DMS 273 (cell line): ENCODE measurements around the gene TCERG1L.

ENCODE experiments used
- DNase-seq: peaks from one replicate; lab custom pipeline; 2025; ENCODE audit not compliant: unreplicated experiment; lab: John Stamatoyannopoulos, UW

The TCERG1L gene

DNA sequence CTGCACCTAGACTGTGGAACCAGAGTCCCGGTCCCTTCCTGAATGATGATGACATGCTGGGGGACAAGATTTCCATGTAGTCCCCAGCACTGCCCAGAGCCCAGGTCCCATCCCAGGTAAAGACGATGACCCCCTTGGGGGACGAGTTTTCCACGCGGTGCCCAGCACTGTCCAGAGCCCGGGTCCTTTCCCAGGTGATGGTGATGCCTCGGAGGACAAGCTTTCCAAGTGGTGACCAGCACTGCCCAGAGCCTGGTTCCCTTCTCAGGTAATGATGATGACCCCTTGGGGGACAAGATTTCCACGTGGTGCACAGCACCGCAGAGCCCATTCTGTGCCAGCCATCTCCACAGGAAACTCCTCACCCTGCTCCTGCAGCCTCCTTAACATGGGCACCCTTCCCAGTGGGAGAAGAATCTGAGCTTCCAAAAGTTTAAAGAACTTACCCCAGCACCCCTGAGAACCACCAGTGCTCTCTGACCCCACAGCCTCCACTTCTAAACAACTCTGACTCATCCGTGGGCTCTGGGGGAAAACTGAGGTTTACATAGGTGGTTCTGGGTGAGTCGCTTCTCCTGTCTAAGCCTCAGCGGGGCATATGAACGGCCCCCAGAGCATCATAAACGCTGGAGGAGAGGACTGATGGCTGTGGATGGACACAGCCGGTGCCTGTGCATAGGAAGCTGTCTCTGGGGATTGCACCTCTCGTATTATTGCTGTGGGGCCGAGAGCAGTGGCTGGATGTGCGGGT lies 233.2 kb downstream of the TCERG1L start:
- DNase-seq = no peak

- no peak for DNase-seq
Measured at GRCh38 chr10:131077724-131078123, 233.8 kb downstream of the TCERG1L start.

DNA sequence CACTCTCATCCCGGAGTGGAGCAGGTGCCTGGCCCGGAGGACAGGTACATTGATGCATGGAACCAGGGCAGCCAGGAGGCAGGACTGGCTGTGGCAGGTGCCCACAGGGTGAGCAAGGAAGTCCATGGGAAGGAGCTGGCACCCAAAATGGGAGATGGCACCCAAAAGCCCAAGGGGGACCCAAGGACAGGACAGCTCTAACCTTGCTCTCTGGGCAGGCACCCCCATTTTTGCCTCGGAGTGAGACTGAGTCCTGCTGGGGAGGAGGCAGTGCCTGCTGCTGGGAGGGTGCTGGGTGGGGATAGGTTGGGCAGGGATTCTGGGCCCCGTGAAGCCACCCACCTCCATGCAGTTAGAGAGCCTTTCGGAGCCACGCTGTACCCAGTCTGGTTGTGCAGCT lies 234.5 kb downstream of the TCERG1L start:
- DNase-seq = no peak

- no peak for DNase-seq
Measured at GRCh38 chr10:131076356-131076755, 235.2 kb downstream of the TCERG1L start.

DNA sequence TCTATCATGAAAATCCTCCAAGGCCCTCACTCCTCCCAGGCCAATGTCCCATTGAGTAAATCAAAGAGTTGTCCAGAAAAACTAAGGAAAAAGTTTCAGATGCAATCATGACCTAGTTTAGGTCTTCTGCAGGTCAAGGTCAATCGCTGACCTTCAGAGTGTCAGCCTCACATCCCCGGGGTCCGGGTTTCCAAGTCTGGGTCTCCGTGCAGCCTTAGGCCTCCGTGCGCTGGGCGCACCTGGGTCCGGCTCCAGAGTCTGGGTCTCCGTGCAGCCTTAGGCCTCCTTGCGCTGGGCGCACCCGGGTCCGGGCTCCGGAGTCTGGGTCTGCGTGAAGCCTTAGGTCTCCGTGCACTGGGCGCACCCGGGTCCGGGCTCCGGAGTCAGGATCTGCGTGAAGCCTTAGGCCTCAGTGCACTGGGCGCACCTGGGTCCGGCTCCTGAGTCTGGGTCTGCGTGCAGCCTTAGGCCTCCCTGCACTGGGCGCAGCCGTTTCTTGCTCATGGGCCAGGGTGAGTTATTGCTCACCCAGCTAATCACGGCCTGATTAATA lies 236.2 kb downstream of the TCERG1L start:
- DNase-seq = no peak

DNA sequence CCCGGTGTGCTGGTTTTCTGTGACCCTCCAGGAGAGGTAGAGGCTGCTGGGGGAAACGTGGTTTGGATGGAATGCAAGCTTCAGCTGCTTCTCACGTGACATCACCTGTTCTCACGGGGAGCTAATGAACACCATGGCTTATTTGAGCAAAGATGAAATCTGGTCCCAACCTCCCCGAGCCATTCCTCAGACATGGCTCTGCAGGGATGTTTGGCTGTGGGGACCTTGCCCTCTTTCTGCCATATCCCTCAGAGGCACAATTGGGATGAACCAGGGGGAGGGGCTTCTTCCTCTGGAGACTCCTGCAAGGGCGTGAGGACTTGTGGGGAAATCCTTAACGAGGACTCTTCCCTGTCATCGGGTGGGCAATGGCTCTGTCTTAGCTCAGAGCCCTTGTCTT lies 236.8 kb downstream of the TCERG1L start:
- no peak for DNase-seq

GRCh38 chr10:131073469-131074035 lies 238.0 kb downstream of the TCERG1L start:
- no peak for DNase-seq

DNA sequence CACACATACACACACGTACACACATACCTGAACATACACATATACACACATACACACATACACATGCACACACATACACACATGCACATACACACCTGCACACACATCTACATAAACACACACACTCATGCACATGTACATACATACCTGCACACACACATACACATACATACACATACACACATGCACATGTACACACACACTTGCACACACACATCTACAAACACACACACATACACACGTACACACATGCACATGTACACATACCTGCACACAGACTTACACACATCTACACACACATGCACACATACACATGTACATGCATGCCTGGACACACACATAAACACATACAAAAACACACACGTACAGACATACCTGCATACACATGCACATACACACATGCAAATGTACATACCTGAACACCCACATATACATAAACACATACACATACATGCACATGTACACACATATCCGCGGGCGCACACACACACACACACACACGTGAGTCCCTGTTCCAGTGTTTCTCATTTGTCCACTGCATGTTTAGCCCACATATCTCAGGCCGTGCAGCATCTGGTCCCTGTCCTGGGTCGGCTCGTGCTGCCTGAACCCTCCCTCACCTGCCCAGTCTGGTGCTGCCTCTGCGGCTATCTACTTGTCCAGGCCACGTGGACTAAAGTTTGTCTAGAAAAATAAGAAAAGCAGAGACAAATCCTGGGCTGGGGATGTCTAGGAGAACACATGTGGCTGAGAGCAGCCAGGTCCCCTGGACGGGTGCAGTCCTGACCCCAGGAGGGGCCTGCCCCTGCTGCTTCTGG lies 238.7 kb downstream of the TCERG1L start:
- no peak for DNase-seq

DNA sequence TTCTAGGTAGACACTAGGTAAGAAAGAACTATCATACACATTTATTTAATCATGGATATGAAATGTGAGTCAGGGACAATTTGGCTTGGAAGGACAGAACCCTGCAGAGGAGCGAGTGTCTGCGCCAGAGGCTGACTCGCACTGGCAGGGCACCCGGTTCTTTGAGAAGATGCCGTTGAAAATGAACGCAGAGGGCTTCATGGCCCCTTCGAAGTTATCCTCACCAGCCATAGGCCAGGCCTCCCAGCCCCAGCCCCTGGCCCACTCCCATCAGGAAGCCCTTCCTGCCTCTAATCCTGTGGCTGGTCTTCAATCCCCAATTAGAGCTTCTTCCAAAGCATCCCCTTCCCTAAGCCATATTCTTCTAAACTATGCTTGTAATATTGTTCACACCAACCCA lies 239.8 kb downstream of the TCERG1L start:
- no peak for DNase-seq

DNA sequence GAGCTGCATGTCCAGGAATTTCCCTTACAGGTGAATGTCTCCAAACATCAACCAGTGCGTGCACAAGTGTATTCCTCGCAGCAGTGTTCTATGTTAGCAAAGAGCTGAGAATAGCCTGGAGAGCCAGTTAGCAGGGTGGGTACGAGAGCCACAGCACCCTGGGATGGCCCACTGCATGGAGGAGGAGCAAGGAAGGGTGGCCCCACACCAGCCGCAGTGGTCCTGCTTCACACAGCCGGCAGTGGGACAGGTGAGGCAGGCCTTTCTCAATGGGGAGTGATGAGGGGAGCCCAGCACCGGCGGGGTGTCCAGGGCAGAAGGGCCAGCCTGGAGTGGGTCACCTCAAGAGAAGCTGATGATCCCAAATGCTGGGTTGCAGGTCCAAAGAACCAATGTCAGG lies 240.7 kb downstream of the TCERG1L start:
- no peak for DNase-seq

GRCh38 chr10:131068760-131069159 lies 242.8 kb downstream of the TCERG1L start:
- no peak for DNase-seq

DNA sequence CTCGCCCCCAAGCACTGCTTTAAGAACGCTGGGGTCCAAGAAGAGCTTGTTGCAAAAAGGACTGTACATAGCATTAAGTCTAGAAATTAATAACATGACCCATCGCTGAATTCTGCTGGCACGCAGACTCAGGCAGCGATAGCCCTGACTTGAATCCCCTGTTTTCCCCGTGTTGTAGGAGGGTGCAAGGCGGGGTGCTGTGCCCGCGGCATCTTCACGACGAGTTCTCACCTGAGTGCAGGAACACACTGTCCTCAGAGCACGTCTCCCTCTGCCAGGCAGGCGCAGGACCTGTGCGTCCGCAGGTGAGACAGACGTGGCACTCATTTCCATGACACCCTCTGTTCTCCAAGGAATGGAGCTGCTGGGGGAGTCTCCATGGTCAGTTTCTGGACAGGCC lies 243.2 kb downstream of the TCERG1L start:
- no peak for DNase-seq

- no peak for DNase-seq
Measured at GRCh38 chr10:131067690-131068089, 243.8 kb downstream of the TCERG1L start.

DNA sequence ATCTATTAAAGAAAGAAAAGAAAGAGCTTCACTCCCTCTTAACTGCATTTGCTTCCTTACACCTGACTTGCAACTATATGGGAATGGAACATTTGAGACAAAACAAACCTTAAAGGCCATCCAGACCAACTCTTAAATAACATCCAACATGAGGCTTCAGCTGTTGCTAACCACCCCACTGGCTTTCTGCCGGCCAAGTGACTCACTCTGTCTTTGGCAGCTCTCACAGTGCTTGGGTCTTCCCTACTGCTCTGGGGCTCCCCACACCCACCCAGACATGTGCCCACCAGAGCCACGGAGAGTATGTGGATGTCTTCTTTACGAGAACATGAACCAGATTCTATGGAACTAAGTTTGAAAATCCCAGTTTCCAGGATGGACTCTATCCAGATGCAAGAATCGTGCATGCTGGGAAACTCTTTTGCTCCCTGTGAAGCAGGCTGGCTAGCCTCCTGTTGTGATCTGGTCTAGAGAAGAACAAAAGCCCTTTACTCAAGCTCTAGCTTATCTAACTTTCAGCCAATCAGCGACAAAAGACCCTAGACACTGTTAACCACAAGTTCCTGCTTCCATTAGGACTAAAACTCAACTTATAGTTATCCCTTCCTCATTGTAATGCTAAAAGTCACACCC lies 245.7 kb downstream of the TCERG1L start:
- no peak for DNase-seq

DNA sequence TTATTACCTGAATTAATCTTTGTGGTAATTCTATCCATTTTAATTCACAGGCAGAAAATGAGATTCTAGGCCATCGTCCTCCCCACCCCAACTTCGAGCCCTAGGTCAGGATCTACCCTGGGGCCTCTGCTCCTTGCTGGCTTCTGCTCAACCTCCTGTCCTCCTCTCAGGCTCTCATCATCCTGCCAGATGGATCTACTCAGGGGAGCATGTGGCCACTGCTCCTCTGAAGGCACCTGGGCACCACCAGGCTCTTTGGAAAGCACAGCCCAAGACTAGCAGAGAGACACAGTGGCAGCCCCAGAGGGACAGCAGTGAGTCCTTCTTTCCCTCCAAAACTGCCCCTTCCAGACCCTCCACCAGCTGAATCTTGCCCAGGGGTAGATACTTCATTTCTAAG lies 248.2 kb downstream of the TCERG1L start:
- DNase-seq = no peak

- DNase-seq = no peak
Measured at GRCh38 chr10:131062621-131063260, 248.8 kb downstream of the TCERG1L start.

GRCh38 chr10:131061216-131061615 lies 250.3 kb downstream of the TCERG1L start:
- DNase-seq = no peak

- DNase-seq = no peak
Measured at GRCh38 chr10:131059881-131060280, 251.6 kb downstream of the TCERG1L start.

GRCh38 chr10:131058799-131059198 lies 252.7 kb downstream of the TCERG1L start:
- DNase-seq = no peak

DNA sequence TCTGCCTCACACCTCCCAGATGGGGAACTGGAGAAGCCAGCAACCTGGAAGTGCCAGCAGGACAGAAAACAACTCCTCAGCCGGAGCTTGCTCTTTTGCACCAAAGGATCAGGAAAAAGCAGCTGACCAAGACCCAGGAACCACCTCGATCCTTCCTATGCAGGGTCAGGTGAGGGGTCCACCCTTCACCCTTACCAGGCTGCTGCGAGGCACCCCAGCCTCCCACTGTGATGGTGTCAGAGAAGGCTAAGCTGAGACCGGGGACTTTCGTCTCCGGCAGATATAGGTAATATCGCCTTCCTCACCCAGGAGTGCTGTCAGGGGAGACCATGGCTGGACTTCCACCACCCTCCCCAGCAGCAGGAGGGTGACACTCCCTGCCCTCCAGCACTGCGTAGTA lies 254.7 kb downstream of the TCERG1L start:
- DNase-seq = no peak

DNA sequence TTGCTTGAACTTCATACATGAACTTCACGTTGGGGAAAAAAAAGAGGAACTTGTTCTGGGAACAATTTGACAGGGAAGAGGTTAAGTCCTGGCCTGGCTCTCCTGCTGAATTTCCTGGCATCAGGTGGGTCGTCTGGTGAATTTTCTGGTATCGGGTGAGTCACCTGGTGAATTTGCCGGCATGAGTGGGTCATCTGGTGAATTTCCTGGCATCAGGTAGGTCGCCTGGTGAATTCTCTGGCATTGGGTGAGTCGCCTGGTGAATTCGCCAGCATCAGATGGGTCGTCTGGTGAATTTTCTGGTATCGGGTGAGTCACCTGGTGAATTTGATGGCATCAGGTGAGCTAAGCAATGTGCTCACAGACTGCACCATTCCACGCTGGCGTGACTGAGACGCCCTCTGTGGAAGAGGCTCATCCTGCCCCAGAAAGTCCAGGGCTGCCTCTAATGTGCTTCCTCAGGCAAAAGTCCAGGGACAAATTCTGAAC lies 255.4 kb downstream of the TCERG1L start:
- no peak for DNase-seq
